ENCODE results near the gene CYP26B1. TPM values are rescaled to one million over a fixed set of nuclear protein-coding genes. Genes with fewer than 3 reads are reported as not detected.

Gene CYP26B1
- total RNA-seq, 1 donor from 2014 or later: 0.17 TPM

GRCh38 chr2:72124376-72124775 is 23.3 kb downstream of the CYP26B1 start:
- TF ChIP-seq CTCF (conservative IDR thresholded peaks at IDR 0.05; ENCODE audit: low read depth, low read length): no peak
- no peak for DNase-seq (ENCODE audit: low read depth)
- H3K4me3 ChIP-seq (ENCODE audit: low read depth, low read length): no peak overlapping the region

GRCh38 chr2:72121153-72121552 is 26.5 kb downstream of the CYP26B1 start:
- no peak overlapping the region for H3K4me3 ChIP-seq (ENCODE audit: low read depth, low read length)
- no peak for DNase-seq (ENCODE audit: low read depth)
- TF ChIP-seq CTCF (conservative IDR thresholded peaks at IDR 0.05; ENCODE audit: low read depth, low read length): no peak

GRCh38 chr2:72118951-72119350 is 28.7 kb downstream of the CYP26B1 start:
- H3K4me3 ChIP-seq (ENCODE audit: low read depth, low read length): no peak overlapping the region
- no peak for TF ChIP-seq CTCF (conservative IDR thresholded peaks at IDR 0.05; ENCODE audit: low read depth, low read length)
- DNase-seq (ENCODE audit: low read depth): no peak

GRCh38 chr2:72118386-72118785 is 29.3 kb downstream of the CYP26B1 start:
- H3K4me3 ChIP-seq (ENCODE audit: low read depth, low read length): no peak overlapping the region
- TF ChIP-seq CTCF (conservative IDR thresholded peaks at IDR 0.05; ENCODE audit: low read depth, low read length): no peak
- no peak for DNase-seq (ENCODE audit: low read depth)

GRCh38 chr2:72117718-72118117 is 29.9 kb downstream of the CYP26B1 start:
- no peak overlapping the region for H3K4me3 ChIP-seq (ENCODE audit: low read depth, low read length)

GRCh38 chr2:72117029-72117428 is 30.6 kb downstream of the CYP26B1 start:
- no peak overlapping the region for H3K4me3 ChIP-seq (ENCODE audit: low read depth, low read length)
- no peak for TF ChIP-seq CTCF (conservative IDR thresholded peaks at IDR 0.05; ENCODE audit: low read depth, low read length)
- no peak for DNase-seq (ENCODE audit: low read depth)

More at GRCh38 chr2:72117718-72118117, 29.9 kb downstream of the CYP26B1 start:
- no peak for TF ChIP-seq CTCF (conservative IDR thresholded peaks at IDR 0.05; ENCODE audit: low read depth, low read length)
- DNase-seq (ENCODE audit: low read depth): no peak

GRCh38 chr2:72116081-72116533 is 31.6 kb downstream of the CYP26B1 start:
- TF ChIP-seq CTCF (conservative IDR thresholded peaks at IDR 0.05; ENCODE audit: low read depth, low read length): peak; percentile 38
- H3K4me3 ChIP-seq (ENCODE audit: low read depth, low read length): no peak overlapping the region
- DNase-seq (ENCODE audit: low read depth): no peak
